ENCODE data around the gene EEIG2.

GRCh38 chr1:108560189-108560873, 431 bp downstream of the EEIG2 start:
- TF ChIP-seq POLR2A (IDR thresholded peaks at IDR 0.05) (no peak), CTCF (IDR thresholded peaks at IDR 0.05) (no peak)

Data from heart left ventricle (tissue), 13 donors.